Stimulated activated CD4-positive, alpha-beta T cell treated with anti-CD3 and anti-CD28 coated beads, Interleukin-1b, Interleukin-23, amount 100 ng/mL, for 4 hours (primary cell): ENCODE data around the gene MCCD1.

Experiments used
- DNase-seq, 2 donors: peaks; one replicate each; pipeline ENCODE4 v3.0.0-alpha.2; 2020; ENCODE audit warnings: low read depth in 2 of 2

The MCCD1 gene

GRCh38 chr6:31572041-31572911 lies 43.5 kb downstream of the MCCD1 start, which contains the start of gene LTA:
LTA (plus strand) TSS chr6:31572289; CDS start chr6:31572743, 454 bp downstream.
- DNase-seq: peak; percentile 68 to 75

GRCh38 chr6:31573239-31574105 lies 44.7 kb downstream of the MCCD1 start:
- no peak for DNase-seq

- peak in 1 of 2 donors; percentile 61 for DNase-seq
Measured at GRCh38 chr6:31574106-31575061, 45.6 kb downstream of the MCCD1 start.

- DNase-seq: peak; percentile 75 to 89
Measured at GRCh38 chr6:31575335-31575901, 46.7 kb downstream of the MCCD1 start, which contains the start of gene TNF. TNF (plus strand) TSS chr6:31575565; CDS start chr6:31575742, 177 bp downstream.

GRCh38 chr6:31575952-31576685 lies 47.4 kb downstream of the MCCD1 start:
- DNase-seq: no peak

GRCh38 chr6:31576897-31577578 lies 48.3 kb downstream of the MCCD1 start:
- peak in 1 of 2 donors; percentile 50 for DNase-seq

GRCh38 chr6:31577579-31577966 lies 48.8 kb downstream of the MCCD1 start:
- no peak for DNase-seq

- DNase-seq: peak in 1 of 2 donors; percentile 47
Measured at GRCh38 chr6:31578184-31579118, 49.7 kb downstream of the MCCD1 start.

GRCh38 chr6:31579119-31579505 lies 50.4 kb downstream of the MCCD1 start:
- no peak for DNase-seq
